GM15510 (cell line): ENCODE measurements around the gene IL37.

Experiments used
- POLR2A ChIP-seq: IDR thresholded peaks from 3 replicates; pipeline ENCODE4 v1.6.1; 2011; ENCODE audit warnings: borderline replicate concordance; ENCODE audit not compliant: insufficient read length; ENCODE audit errors: extremely low read depth

IL37 gene

GRCh38 chr2:112910865-112911264, at the start of gene IL37:
Gene IL37 (plus strand): TSS chr2:112911165. CDS start chr2:112913013, 1,848 bp downstream.
- TF ChIP-seq POLR2A: no peak

- no peak for TF ChIP-seq POLR2A
Observed at GRCh38 chr2:112864072-112864471, 46.9 kb upstream of the IL37 start.

- no peak for TF ChIP-seq POLR2A
Observed at GRCh38 chr2:112866128-112866835, 44.7 kb upstream of the IL37 start.

- no peak for TF ChIP-seq POLR2A
Observed at GRCh38 chr2:112867701-112868631, 43.0 kb upstream of the IL37 start.

- no peak for TF ChIP-seq POLR2A
Observed at GRCh38 chr2:112869258-112869842, 41.6 kb upstream of the IL37 start.

GRCh38 chr2:112870841-112871835, 39.8 kb upstream of the IL37 start:
- TF ChIP-seq POLR2A: no peak

GRCh38 chr2:112876257-112876970, 34.6 kb upstream of the IL37 start:
- TF ChIP-seq POLR2A: no peak

GRCh38 chr2:112876971-112877361, 34.0 kb upstream of the IL37 start:
- TF ChIP-seq POLR2A: no peak

- no peak for TF ChIP-seq POLR2A
Observed at GRCh38 chr2:112877423-112877822, 33.5 kb upstream of the IL37 start.

- TF ChIP-seq POLR2A: no peak
Observed at GRCh38 chr2:112879491-112880041, 31.4 kb upstream of the IL37 start.

GRCh38 chr2:112880091-112880531, 30.9 kb upstream of the IL37 start:
- no peak for TF ChIP-seq POLR2A

- no peak for TF ChIP-seq POLR2A
Observed at GRCh38 chr2:112880696-112881095, 30.3 kb upstream of the IL37 start.
